Trophoblast cell (in vitro differentiated cells and primary cell): ENCODE results near the gene MAP7.
A peak's percentile ranks its signal among the peaks of the same experiment; 100 is the strongest.

Experiments used
- DNase-seq, 2 donors: peaks; one replicate each; pipeline ENCODE4 v3.0.0-alpha.2; 2016
- H2AFZ ChIP-seq: 2 replicates; pipeline ENCODE4 v1.6.1; 2013; ENCODE audit warnings: low read length, moderate library complexity, mild to moderate bottlenecking; ENCODE audit not compliant: insufficient read depth, poor library complexity
- H2AK5ac ChIP-seq: 2 replicates; pipeline ENCODE4 v1.6.1; 2013; ENCODE audit warnings: mild to moderate bottlenecking, low read length
- H2BK120ac ChIP-seq: 2 replicates; pipeline ENCODE4 v1.6.1; 2013; ENCODE audit warnings: low read length, mild to moderate bottlenecking, moderate library complexity; ENCODE audit not compliant: insufficient read depth, poor library complexity
- H2BK12ac ChIP-seq: 2 replicates; pipeline ENCODE4 v1.6.1; 2013; ENCODE audit warnings: mild to moderate bottlenecking, low read length, moderate library complexity
- H2BK5ac ChIP-seq: 2 replicates; pipeline ENCODE4 v1.6.1; 2013; ENCODE audit warnings: low read length, low read depth, moderate library complexity, mild to moderate bottlenecking; ENCODE audit not compliant: poor library complexity
- H3K14ac ChIP-seq: 2 replicates; pipeline ENCODE4 v1.6.1; 2013; ENCODE audit warnings: mild to moderate bottlenecking, low read length
- H3K18ac ChIP-seq: 2 replicates; pipeline ENCODE4 v1.6.1; 2013; ENCODE audit warnings: mild to moderate bottlenecking, low read length
- H3K23ac ChIP-seq: 2 replicates; pipeline ENCODE4 v1.6.1; 2013; ENCODE audit warnings: low read length
- H3K27ac ChIP-seq: 2 replicates; pipeline ENCODE4 v1.5.1; 2013; ENCODE audit warnings: low read depth, mild to moderate bottlenecking, inconsistent platforms, low read length, moderate library complexity
- H3K27me3 ChIP-seq: 2 replicates; pipeline ENCODE4 v1.6.1; 2013; ENCODE audit warnings: inconsistent platforms, mild to moderate bottlenecking, low read length, moderate library complexity; ENCODE audit not compliant: insufficient read depth
- H3K36me3 ChIP-seq, 2 experiments: 1 replicate in 1 of 2; 2 replicates in 1 of 2; pipeline ENCODE4 v1.6.1; 2013; ENCODE audit warnings: low read length in 2 of 2, mild to moderate bottlenecking in 2 of 2, moderate library complexity in 1 of 2; ENCODE audit not compliant: insufficient read depth in 2 of 2, control insufficient read depth in 1 of 2
- H3K4ac ChIP-seq: 2 replicates; pipeline ENCODE4 v1.6.1; 2013; ENCODE audit warnings: low read depth, mild to moderate bottlenecking, low read length, moderate library complexity
- H3K4me1 ChIP-seq, 2 experiments: 1 replicate in 1 of 2; 2 replicates in 1 of 2; pipeline ENCODE4 v1.6.1; 2013; ENCODE audit warnings: low read length in 2 of 2, mild to moderate bottlenecking in 2 of 2, moderate library complexity in 1 of 2; ENCODE audit not compliant: insufficient read depth in 2 of 2, control insufficient read depth in 1 of 2
- H3K4me2 ChIP-seq: 2 replicates; pipeline ENCODE4 v1.6.1; 2013; ENCODE audit warnings: inconsistent platforms, mild to moderate bottlenecking, low read length, moderate library complexity
- H3K4me3 ChIP-seq: 2 replicates; pipeline ENCODE4 v1.5.1; 2013; ENCODE audit warnings: mild to moderate bottlenecking, low read depth, low read length, inconsistent platforms
- H3K79me1 ChIP-seq: one replicate; pipeline ENCODE4 v1.6.1; 2013; ENCODE audit warnings: low read length
- H3K79me2 ChIP-seq: 2 replicates; pipeline ENCODE4 v1.6.1; 2013; ENCODE audit warnings: low read length, mild to moderate bottlenecking; ENCODE audit not compliant: control insufficient read depth, insufficient read depth, poor library complexity
- H3K9ac ChIP-seq: 2 replicates; pipeline ENCODE4 v1.6.1; 2013; ENCODE audit warnings: mild to moderate bottlenecking, low read length
- H3K9me3 ChIP-seq: 2 replicates; pipeline ENCODE4 v1.6.1; 2013; ENCODE audit warnings: low read depth, mild to moderate bottlenecking, control low read depth, inconsistent platforms, low read length; ENCODE audit not compliant: insufficient read depth
- H4K12ac ChIP-seq: 2 replicates; pipeline ENCODE4 v1.6.1; 2013; ENCODE audit warnings: low read depth, mild to moderate bottlenecking, low read length, moderate library complexity
- H4K8ac ChIP-seq: 2 replicates; pipeline ENCODE4 v1.6.1; 2013; ENCODE audit warnings: low read depth, mild to moderate bottlenecking, low read length, moderate library complexity
- H4K91ac ChIP-seq: one replicate; pipeline ENCODE4 v1.6.1; 2013; ENCODE audit warnings: low read depth, mild to moderate bottlenecking, low read length, moderate library complexity
- WGBS: extraction: QIAGEN DNeasy Blood & Tissue Kit; methylation state at CpG from one replicate; pipeline ENCODE4 v1.1.7; 2013; ENCODE audit warnings: missing lambda C conversion rate; ENCODE audit not compliant: insufficient read length, insufficient coverage; ENCODE audit errors: extremely low coverage; 5-methylcytosine and 5-hydroxymethylcytosine counted together

The MAP7 gene

DNA sequence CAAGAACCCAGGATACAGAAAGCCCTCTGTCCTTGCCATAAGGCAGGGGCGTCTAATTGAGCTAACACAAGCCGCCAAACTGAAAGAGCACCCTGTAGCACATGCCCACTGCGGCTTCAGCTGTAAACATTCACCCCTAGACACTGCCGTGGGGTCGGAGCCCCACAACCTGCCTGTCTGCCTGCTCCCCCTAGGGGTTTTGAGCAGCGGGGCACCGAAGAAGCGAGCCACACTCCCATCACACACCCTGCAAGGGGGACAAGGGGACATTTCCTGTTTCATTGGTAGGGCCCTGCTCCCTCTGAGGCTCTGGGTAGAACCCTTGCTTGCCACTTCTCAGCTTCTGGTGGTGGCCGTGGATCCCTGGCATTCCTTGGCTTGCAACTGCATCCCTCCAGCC, 215.4 kb downstream of the MAP7 start:
- H3K18ac ChIP-seq = no peak overlapping the region
- no CpG with 5 or more reads among the region's 9 CpGs for WGBS
- no peaks in the 10 kb centered on the region for H3K27me3 ChIP-seq
- H3K4me2 ChIP-seq = no peak overlapping the region
- H3K79me2 ChIP-seq = no peaks in the 10 kb centered on the region
- H3K4me3 ChIP-seq = no peak overlapping the region
- no peak overlapping the region for H2AK5ac ChIP-seq
- H2BK12ac ChIP-seq = no peak overlapping the region
- no peak overlapping the region for H2AFZ ChIP-seq
- no peaks in the 10 kb centered on the region for H3K36me3 ChIP-seq
- no peak overlapping the region for H2BK5ac ChIP-seq
- H3K14ac ChIP-seq = no peak overlapping the region
- no peak for DNase-seq
- H3K4ac ChIP-seq = no peak overlapping the region
- H4K8ac ChIP-seq = no peak overlapping the region
- no peaks in the 10 kb centered on the region for H3K79me1 ChIP-seq
- H4K91ac ChIP-seq = no peak overlapping the region
- no peak overlapping the region for H4K12ac ChIP-seq
- H3K23ac ChIP-seq = no peak overlapping the region
- H2BK120ac ChIP-seq = no peak overlapping the region
- no peaks in the 10 kb centered on the region for H3K4me1 ChIP-seq
- no peak overlapping the region for H3K9ac ChIP-seq
- H3K9me3 ChIP-seq = no peaks in the 10 kb centered on the region
- no peak overlapping the region for H3K27ac ChIP-seq

DNA sequence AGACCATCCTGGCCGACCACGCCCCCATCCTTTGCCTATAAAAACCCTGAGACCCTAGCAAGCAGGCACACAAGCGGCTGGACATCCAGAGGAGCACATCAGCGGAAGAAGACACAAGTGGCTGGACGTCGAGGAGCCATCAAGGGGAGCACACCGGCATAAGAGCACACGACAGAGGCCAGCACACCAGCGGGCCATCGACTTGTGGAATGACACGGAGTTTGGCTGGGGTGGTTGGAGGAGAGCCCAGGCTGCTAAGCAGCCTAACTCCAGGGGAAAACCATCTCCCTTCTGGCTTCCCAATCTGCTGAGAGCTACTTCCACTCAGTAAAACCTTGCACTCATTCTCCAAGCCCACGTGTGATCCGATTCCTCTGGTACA, 215.8 kb downstream of the MAP7 start:
- Histone ChIP-seq H3K79me1 (no peaks in the 10 kb centered on the region), H2BK120ac (no peak overlapping the region), H4K8ac (no peak overlapping the region), H4K91ac (no peak overlapping the region), H2BK12ac (no peak overlapping the region), H3K4me2 (no peak overlapping the region), H3K79me2 (no peaks in the 10 kb centered on the region), H3K14ac (no peak overlapping the region), H3K36me3 (no peaks in the 10 kb centered on the region), H3K27me3 (no peaks in the 10 kb centered on the region), H3K4me1 (no peaks in the 10 kb centered on the region), H3K23ac (no peak overlapping the region), H3K18ac (no peak overlapping the region), H2AFZ (no peak overlapping the region), H4K12ac (no peak overlapping the region), H2AK5ac (no peak overlapping the region), H3K9ac (no peak overlapping the region), H3K9me3 (no peaks in the 10 kb centered on the region), H3K4ac (no peak overlapping the region), H3K4me3 (no peak overlapping the region), H3K27ac (no peak overlapping the region), H2BK5ac (no peak overlapping the region)
- WGBS = no CpG with 5 or more reads among the region's 13 CpGs
- DNase-seq = no peak

- Histone ChIP-seq H2BK120ac (no peak overlapping the region), H3K36me3 (no peaks in the 10 kb centered on the region), H3K27me3 (no peaks in the 10 kb centered on the region), H3K9me3 (no peaks in the 10 kb centered on the region), H4K8ac (no peak overlapping the region), H3K18ac (no peak overlapping the region), H3K4me3 (no peak overlapping the region), H3K4ac (no peak overlapping the region), H4K91ac (no peak overlapping the region), H2AK5ac (no peak overlapping the region), H3K27ac (no peak overlapping the region), H3K23ac (peak overlapping the region; percentile 37), H3K4me2 (no peak overlapping the region), H4K12ac (no peak overlapping the region), H3K79me1 (no peaks in the 10 kb centered on the region), H3K9ac (no peak overlapping the region), H3K14ac (no peak overlapping the region), H3K4me1 (no peaks in the 10 kb centered on the region), H2AFZ (no peak overlapping the region), H2BK5ac (no peak overlapping the region), H3K79me2 (no peaks in the 10 kb centered on the region), H2BK12ac (no peak overlapping the region)
- no peak for DNase-seq
- no CpG with 5 or more reads among the region's 11 CpGs for WGBS
Observed at GRCh38 chr6:136333824-136334464, 216.3 kb downstream of the MAP7 start.

DNA sequence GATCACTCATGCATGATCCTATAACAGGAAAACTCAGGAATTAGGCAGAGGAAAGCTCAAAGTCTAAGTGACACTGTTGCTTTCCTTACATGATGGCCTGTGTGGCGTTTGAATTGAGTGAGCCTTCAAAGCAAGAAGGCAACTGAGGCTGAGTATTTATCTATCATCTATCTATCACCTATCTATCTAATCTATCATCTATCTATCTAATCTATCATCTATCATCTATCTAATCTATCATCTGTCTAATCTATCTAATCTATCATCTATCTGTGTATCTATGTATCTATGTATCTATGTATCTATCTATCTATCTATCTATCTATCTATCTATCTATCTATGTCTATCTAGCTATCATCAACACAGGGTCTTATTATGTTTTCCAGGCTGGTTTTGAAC, 218.8 kb downstream of the MAP7 start:
- DNase-seq = no peak
- H3K4me2 ChIP-seq = no peak overlapping the region
- H3K23ac ChIP-seq = no peak overlapping the region
- no peak overlapping the region for H2BK12ac ChIP-seq
- no peak overlapping the region for H2BK120ac ChIP-seq
- H2BK5ac ChIP-seq = no peak overlapping the region
- no CpG with 5 or more reads among the region's 1 CpG for WGBS
- H2AFZ ChIP-seq = no peak overlapping the region
- H4K8ac ChIP-seq = no peak overlapping the region
- no peaks in the 10 kb centered on the region for H3K27me3 ChIP-seq
- H3K4me1 ChIP-seq = no peaks in the 10 kb centered on the region
- no peak overlapping the region for H3K18ac ChIP-seq
- H3K9me3 ChIP-seq = no peaks in the 10 kb centered on the region
- no peak overlapping the region for H2AK5ac ChIP-seq
- no peaks in the 10 kb centered on the region for H3K36me3 ChIP-seq
- H3K4ac ChIP-seq = no peak overlapping the region
- no peak overlapping the region for H3K4me3 ChIP-seq
- H3K14ac ChIP-seq = no peak overlapping the region
- no peak overlapping the region for H3K27ac ChIP-seq
- no peaks in the 10 kb centered on the region for H3K79me1 ChIP-seq
- H3K9ac ChIP-seq = no peak overlapping the region
- no peak overlapping the region for H4K12ac ChIP-seq
- no peak overlapping the region for H4K91ac ChIP-seq
- no peaks in the 10 kb centered on the region for H3K79me2 ChIP-seq
